Measurements from ENCODE around the gene GPR162.
"Not testable (repeated sequence)": the region's sequence is repeated elsewhere in the genome, so short reads cannot be mapped to it uniquely, and the experiment has no call there.

GPR162 gene

GRCh38 chr12:6860116-6860515 lies 38.5 kb downstream of the GPR162 start:
- DNase-seq: no peak

GRCh38 chr12:6860942-6861341 lies 39.3 kb downstream of the GPR162 start:
- DNase-seq: no peak

GRCh38 chr12:6861391-6861790 lies 39.8 kb downstream of the GPR162 start:
- DNase-seq: no peak

GRCh38 chr12:6863033-6863432 lies 41.4 kb downstream of the GPR162 start:
- no peak for DNase-seq

- no peak for DNase-seq
Measured at GRCh38 chr12:6863586-6864321, 42.1 kb downstream of the GPR162 start.

GRCh38 chr12:6865307-6865706 lies 43.7 kb downstream of the GPR162 start:
- DNase-seq: not testable (repeated sequence)

- DNase-seq: no peak
Measured at GRCh38 chr12:6866163-6866919, 44.7 kb downstream of the GPR162 start.

- no peak for DNase-seq
Measured at GRCh38 chr12:6866920-6867412, 45.3 kb downstream of the GPR162 start.

GRCh38 chr12:6867413-6868210 lies 46.0 kb downstream of the GPR162 start, which contains the start of gene TPI1:
TSS of gene TPI1 (plus strand) at chr12:6867531. CDS start at chr12:6867567, 36 bp downstream.
- DNase-seq: peak; percentile 75 to 81

GRCh38 chr12:6868211-6869048 lies 46.8 kb downstream of the GPR162 start:
- DNase-seq: no peak

- peak; percentile 77 to 89 for DNase-seq
Measured at GRCh38 chr12:6869049-6870021, 47.7 kb downstream of the GPR162 start.

- DNase-seq: not testable (repeated sequence)
Measured at GRCh38 chr12:6870304-6870703, 48.7 kb downstream of the GPR162 start.

- DNase-seq: no peak
Measured at GRCh38 chr12:6871052-6871957, 49.7 kb downstream of the GPR162 start.

GRCh38 chr12:6872073-6873048 lies 50.7 kb downstream of the GPR162 start:
- DNase-seq: peak; percentile 80 to 83

- peak; percentile 99 for DNase-seq
Measured at GRCh38 chr12:6873094-6874014, 51.7 kb downstream of the GPR162 start, which contains the start of gene SPSB2. TSS of gene SPSB2 (minus strand) at chr12:6873303. CDS start at chr12:6872901, 402 bp downstream.

- not testable (repeated sequence) for DNase-seq
Measured at GRCh38 chr12:6874015-6874368, 52.4 kb downstream of the GPR162 start.
